Colonic mucosa (tissue), 4 donors: Measurements from ENCODE around the gene ITPRIPL2. TPM values are rescaled to one million over a fixed set of nuclear protein-coding genes. Genes with fewer than 3 reads are reported as not detected.
A peak's percentile ranks its signal among the peaks of the same experiment; 100 is the strongest.

Source experiments
- DNase-seq: peaks from one replicate; pipeline ENCODE4 v3.0.0-alpha.2; 2020
- H3K27ac ChIP-seq: fragments of 200-600 bp; one replicate; pipeline ENCODE4 v1.8.0; 2021
- H3K27me3 ChIP-seq: fragments of 200-600 bp; one replicate; pipeline ENCODE4 v1.8.0; 2021
- H3K36me3 ChIP-seq: fragments of 200-600 bp; one replicate; pipeline ENCODE4 v1.8.0; 2021
- H3K4me1 ChIP-seq: fragments of 200-600 bp; one replicate; pipeline ENCODE4 v1.8.0; 2021; ENCODE audit warnings: mild to moderate bottlenecking
- H3K4me3 ChIP-seq: fragments of 200-600 bp; one replicate; pipeline ENCODE4 v1.8.0; 2021
- H3K9ac ChIP-seq, 2 donors: one replicate each; pipeline ENCODE4 v1.7.0; 2013; ENCODE audit warnings: control low read depth in 2 of 2, low read depth in 2 of 2, low read length in 2 of 2
- H3K9me3 ChIP-seq: fragments of 200-600 bp; one replicate; pipeline ENCODE4 v1.8.0; 2021
- CTCF ChIP-seq: fragments of 200-600 bp; IDR thresholded peaks from one replicate; pipeline ENCODE4 v1.8.0; 2022; ENCODE audit warnings: antibody characterized with exemption, mild to moderate bottlenecking
- intact Hi-C: fragments of 100-400 bp; cut with DNase I; formaldehyde crosslinking; loops from one replicate; pipeline ENCODE4 v1.14.1; 2022
- total RNA-seq, 2 donors: library from RNA; stranded (reverse); fragmentation: NEBNext Ultra II Directional in 1 of 2; extraction: Animal tissue kit (Norgen Biotek cat#: 25700) in 1 of 2; gene quantifications; one replicate each; pipeline ENCODE4 v1.2.1, GENCODE V29; 2021
- donor health status: healthy.
- donor health status: DM: no; HTN: no; CAD: no.
- donor health status: DM: no; HTN: no; CAD: no.

The ITPRIPL2 gene
- total RNA-seq, 2 donors from 2014 or later = 34.9 to 36.2 TPM

GRCh38 chr16:19135896-19136438 lies 22.2 kb downstream of the ITPRIPL2 start:
- H3K36me3 ChIP-seq = no peaks in the 10 kb centered on the region
- DNase-seq = peak; percentile 93
- TF ChIP-seq CTCF = no peak
- intact Hi-C loops = no loop called here
- no peak overlapping the region for H3K4me3 ChIP-seq
- H3K4me1 ChIP-seq = peaks cover 18% of the 10 kb centered on the region
- H3K9me3 ChIP-seq = no peaks in the 10 kb centered on the region
- H3K27ac ChIP-seq = no peak overlapping the region
- H3K27me3 ChIP-seq = no peaks in the 10 kb centered on the region
- peak overlapping the region in 1 of 2 donors; percentile 3 for H3K9ac ChIP-seq

DNA sequence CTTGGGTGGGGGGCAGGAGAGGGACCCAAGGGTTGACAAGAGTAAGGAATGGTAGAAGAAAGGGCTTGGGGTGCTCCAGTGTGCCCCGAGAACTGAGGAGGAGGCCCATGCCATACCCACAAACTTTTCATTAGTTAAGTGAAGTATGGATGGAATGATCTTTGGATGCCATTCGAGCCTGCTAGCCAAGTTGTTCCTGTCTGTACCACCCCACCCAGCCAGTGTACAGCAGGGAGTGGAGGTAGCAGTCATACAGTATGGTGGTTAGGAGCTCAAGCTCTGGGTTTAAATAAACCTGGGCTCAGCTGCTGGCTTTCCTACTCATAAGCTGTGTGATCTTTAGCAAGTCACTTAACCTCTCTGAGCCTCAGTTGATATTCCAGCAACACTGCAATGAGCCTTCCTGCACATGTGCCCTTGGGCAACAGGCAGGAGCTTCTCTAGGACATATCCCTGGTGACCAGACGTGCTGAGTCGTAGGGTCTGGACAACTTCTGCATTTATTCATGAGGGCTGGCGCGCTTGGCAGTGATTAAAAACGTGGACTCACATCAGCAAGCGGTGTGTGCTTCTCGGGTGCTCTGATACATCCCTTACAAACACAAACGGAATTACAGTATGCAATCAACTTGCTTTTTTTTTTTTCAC lies 22.9 kb downstream of the ITPRIPL2 start:
- DNase-seq = peak; percentile 53
- H3K36me3 ChIP-seq = no peaks in the 10 kb centered on the region
- no peak overlapping the region for H3K27ac ChIP-seq
- peaks cover 18% of the 10 kb centered on the region for H3K4me1 ChIP-seq
- H3K9ac ChIP-seq = peak overlapping the region in 1 of 2 donors; percentile 3
- H3K9me3 ChIP-seq = no peaks in the 10 kb centered on the region
- H3K4me3 ChIP-seq = no peak overlapping the region
- intact Hi-C loops = no loop called here
- TF ChIP-seq CTCF = no peak
- H3K27me3 ChIP-seq = no peaks in the 10 kb centered on the region

DNA sequence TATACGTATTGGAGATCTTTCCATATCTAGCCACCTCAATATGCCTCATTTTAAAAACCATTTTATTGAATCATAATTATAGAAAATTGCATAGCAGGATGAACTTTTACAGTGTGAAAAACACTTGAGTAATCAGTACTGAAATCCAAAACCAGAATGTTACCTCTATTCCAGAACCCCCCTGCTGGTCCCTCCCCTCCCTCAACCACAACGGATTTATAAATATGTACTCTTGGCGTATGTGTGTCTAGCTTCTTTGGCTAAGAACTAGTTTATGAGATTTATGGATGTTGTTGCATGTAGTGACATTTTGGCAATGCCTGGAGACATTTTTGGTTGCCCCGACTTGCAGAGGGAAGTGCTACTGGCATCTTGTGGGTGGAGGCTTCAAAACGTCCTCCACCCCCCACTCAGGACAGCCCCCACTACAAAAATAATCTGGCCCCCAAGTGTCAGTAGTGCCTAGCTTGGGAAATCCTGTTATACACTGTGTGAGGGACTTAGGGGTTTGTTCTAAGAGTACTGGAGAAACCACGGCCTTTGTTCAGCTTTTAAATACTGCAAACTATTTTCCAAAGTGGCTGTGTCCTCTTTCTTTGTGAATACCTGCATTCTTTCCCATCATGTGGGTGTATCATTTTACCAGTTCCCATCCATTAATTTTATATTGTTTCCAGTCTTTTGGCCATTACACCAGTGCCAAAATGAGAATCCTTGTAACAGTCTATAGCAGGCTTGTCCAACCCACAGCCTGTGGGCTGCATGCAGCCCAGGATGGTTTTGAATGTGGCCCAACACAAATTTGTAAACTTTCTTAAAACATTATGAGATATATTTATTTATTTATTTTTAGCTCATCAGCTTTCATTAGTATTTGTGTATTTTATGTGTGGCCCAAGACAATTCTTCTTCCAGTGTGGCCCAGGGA lies 23.7 kb downstream of the ITPRIPL2 start:
- H3K27ac ChIP-seq = no peak overlapping the region
- no peak for DNase-seq
- H3K27me3 ChIP-seq = no peaks in the 10 kb centered on the region
- peak overlapping the region in 1 of 2 donors; percentile 13 for H3K9ac ChIP-seq
- intact Hi-C loops = no loop called here
- no peaks in the 10 kb centered on the region for H3K36me3 ChIP-seq
- TF ChIP-seq CTCF = no peak
- no peak overlapping the region for H3K4me3 ChIP-seq
- peaks cover 18% of the 10 kb centered on the region for H3K4me1 ChIP-seq
- H3K9me3 ChIP-seq = no peaks in the 10 kb centered on the region

- Histone ChIP-seq H3K27ac (no peak overlapping the region), H3K36me3 (no peaks in the 10 kb centered on the region), H3K4me1 (peaks cover 18% of the 10 kb centered on the region), H3K4me3 (no peak overlapping the region), H3K27me3 (no peaks in the 10 kb centered on the region), H3K9ac (no peak overlapping the region), H3K9me3 (no peaks in the 10 kb centered on the region)
- DNase-seq = peak; percentile 76
- intact Hi-C loops = no loop called here
- no peak for TF ChIP-seq CTCF
Measured at GRCh38 chr16:19138601-19139000, 24.8 kb downstream of the ITPRIPL2 start.

GRCh38 chr16:19139436-19140091 lies 25.8 kb downstream of the ITPRIPL2 start:
- TF ChIP-seq CTCF = no peak
- no peaks in the 10 kb centered on the region for H3K27me3 ChIP-seq
- intact Hi-C loops = no loop called here
- H3K36me3 ChIP-seq = no peaks in the 10 kb centered on the region
- H3K9ac ChIP-seq = no peak overlapping the region
- H3K4me1 ChIP-seq = peaks cover 18% of the 10 kb centered on the region
- no peak for DNase-seq
- H3K27ac ChIP-seq = no peak overlapping the region
- no peaks in the 10 kb centered on the region for H3K9me3 ChIP-seq
- no peak overlapping the region for H3K4me3 ChIP-seq
